G401 (cell line): ENCODE data around the gene SLC49A4. TPM values are rescaled to one million over a fixed set of nuclear protein-coding genes. Genes with fewer than 3 reads are reported as not detected.
A peak's percentile ranks its signal among the peaks of the same experiment; 100 is the strongest.

Experiments used
- DNase-seq: peaks from one replicate; pipeline ENCODE4 v3.0.0-alpha.2; 2015; ENCODE audit warnings: low spot score
- in situ Hi-C: cut with HindIII; loops from 2 replicates; pipeline ENCODE4 v1.10.0; 2016; ENCODE audit warnings: low sequenced_read_pairs, mixed read lengths
- total RNA-seq: library from RNA; depleted of rRNA; stranded (reverse); fragments of >200 nt; shearing (Covaris generic); gene quantifications from 2 replicates; pipeline ENCODE4 v1.2.3, GENCODE V29; 2014

SLC49A4 gene
- total RNA-seq, 1 experiment from 2014 or later = 17.9 TPM

- in situ Hi-C loops = no loop called here
- DNase-seq = no peak
Measured at GRCh38 chr3:122892118-122892960, 97.5 kb downstream of the SLC49A4 start.

GRCh38 chr3:122893282-122893681 is 98.4 kb downstream of the SLC49A4 start:
- no peak for DNase-seq
- in situ Hi-C loops = no loop called here

GRCh38 chr3:122893754-122894668 is 99.1 kb downstream of the SLC49A4 start:
- DNase-seq = no peak
- in situ Hi-C loops = no loop called here

GRCh38 chr3:122898298-122898697 is 103.4 kb downstream of the SLC49A4 start:
- DNase-seq = no peak
- in situ Hi-C loops = no loop called here

GRCh38 chr3:122902326-122902725 is 107.5 kb downstream of the SLC49A4 start:
- in situ Hi-C loops = no loop called here

GRCh38 chr3:122903171-122903570 is 108.3 kb downstream of the SLC49A4 start:
- in situ Hi-C loops = no loop called here
- DNase-seq = no peak

More at GRCh38 chr3:122902326-122902725, 107.5 kb downstream of the SLC49A4 start:
- no peak for DNase-seq

- no peak for DNase-seq
- in situ Hi-C loops = no loop called here
Measured at GRCh38 chr3:122907471-122907870, 112.6 kb downstream of the SLC49A4 start.

GRCh38 chr3:122908251-122908650 is 113.4 kb downstream of the SLC49A4 start:
- in situ Hi-C loops = no loop called here
- DNase-seq = no peak

GRCh38 chr3:122911901-122912300 is 117.0 kb downstream of the SLC49A4 start:
- DNase-seq = no peak
- in situ Hi-C loops = no loop called here

- in situ Hi-C loops = no loop called here
- DNase-seq = no peak
Measured at GRCh38 chr3:122912772-122913538, 118.1 kb downstream of the SLC49A4 start.

- DNase-seq = no peak
- in situ Hi-C loops = no loop called here
Measured at GRCh38 chr3:122913539-122914100, 118.8 kb downstream of the SLC49A4 start.

GRCh38 chr3:122915300-122916055 is 120.6 kb downstream of the SLC49A4 start:
- DNase-seq = no peak
- in situ Hi-C loops = no loop called here

GRCh38 chr3:122916084-122916483 is 121.2 kb downstream of the SLC49A4 start:
- in situ Hi-C loops = no loop called here

GRCh38 chr3:122916580-122916979 is 121.7 kb downstream of the SLC49A4 start:
- in situ Hi-C loops = no loop called here
- DNase-seq = no peak

More at GRCh38 chr3:122916084-122916483, 121.2 kb downstream of the SLC49A4 start:
- no peak for DNase-seq

- DNase-seq = no peak
- in situ Hi-C loops = no loop called here
Measured at GRCh38 chr3:122917412-122917811, 122.5 kb downstream of the SLC49A4 start.

- no peak for DNase-seq
- in situ Hi-C loops = no loop called here
Measured at GRCh38 chr3:122918576-122919290, 123.9 kb downstream of the SLC49A4 start.

GRCh38 chr3:122919291-122919610 is 124.4 kb downstream of the SLC49A4 start:
- no peak for DNase-seq
- in situ Hi-C loops = no loop called here

GRCh38 chr3:122920986-122921385 is 126.1 kb downstream of the SLC49A4 start:
- in situ Hi-C loops = no loop called here
- DNase-seq = peak; percentile 3
